ENCODE results near the gene GMDS. TPM values are rescaled to one million over a fixed set of nuclear protein-coding genes. Genes with fewer than 3 reads are reported as not detected.

GMDS gene
- total RNA-seq, 4 donors from 2014 or later, result 9.5 to 32.8 (median 22.4) TPM

DNA sequence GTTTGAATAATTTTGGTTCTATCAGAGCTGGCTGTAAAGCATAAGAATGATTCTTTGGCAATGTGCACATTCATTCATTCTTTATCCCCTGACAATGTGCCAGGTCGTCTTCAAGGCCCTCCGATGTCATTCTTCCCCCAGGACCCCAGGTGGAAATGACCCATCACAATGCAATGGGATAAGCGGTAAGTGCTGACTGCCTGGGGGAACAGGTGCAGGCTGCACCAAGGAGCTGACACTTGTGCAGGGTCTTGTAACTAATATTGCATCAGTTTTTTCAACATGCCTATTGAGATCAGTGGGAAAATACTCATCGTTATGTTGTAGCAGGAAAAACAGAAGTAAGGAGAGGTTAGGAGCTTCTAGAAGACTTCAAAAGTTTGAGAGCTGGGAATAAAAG is 530.1 kb downstream of the GMDS start:
- WGBS, 2 donors, result 87 to 90% methylated on average over 4 of the region's 4 CpGs
- intact Hi-C loops (cut with DNase I), result no loop called here
- Histone ChIP-seq H3K27me3 (no peaks in the 10 kb centered on the region), H3K4me3 (replicated peaks in 1 of 3) (no peak overlapping the region), H3K36me3 (no peaks in the 10 kb centered on the region), H3K4me1 (no peaks in the 10 kb centered on the region), H3K27ac (no peak overlapping the region), H3K9me3 (no peaks in the 10 kb centered on the region)
- no peak for DNase-seq
- TF ChIP-seq, protein P1, sequence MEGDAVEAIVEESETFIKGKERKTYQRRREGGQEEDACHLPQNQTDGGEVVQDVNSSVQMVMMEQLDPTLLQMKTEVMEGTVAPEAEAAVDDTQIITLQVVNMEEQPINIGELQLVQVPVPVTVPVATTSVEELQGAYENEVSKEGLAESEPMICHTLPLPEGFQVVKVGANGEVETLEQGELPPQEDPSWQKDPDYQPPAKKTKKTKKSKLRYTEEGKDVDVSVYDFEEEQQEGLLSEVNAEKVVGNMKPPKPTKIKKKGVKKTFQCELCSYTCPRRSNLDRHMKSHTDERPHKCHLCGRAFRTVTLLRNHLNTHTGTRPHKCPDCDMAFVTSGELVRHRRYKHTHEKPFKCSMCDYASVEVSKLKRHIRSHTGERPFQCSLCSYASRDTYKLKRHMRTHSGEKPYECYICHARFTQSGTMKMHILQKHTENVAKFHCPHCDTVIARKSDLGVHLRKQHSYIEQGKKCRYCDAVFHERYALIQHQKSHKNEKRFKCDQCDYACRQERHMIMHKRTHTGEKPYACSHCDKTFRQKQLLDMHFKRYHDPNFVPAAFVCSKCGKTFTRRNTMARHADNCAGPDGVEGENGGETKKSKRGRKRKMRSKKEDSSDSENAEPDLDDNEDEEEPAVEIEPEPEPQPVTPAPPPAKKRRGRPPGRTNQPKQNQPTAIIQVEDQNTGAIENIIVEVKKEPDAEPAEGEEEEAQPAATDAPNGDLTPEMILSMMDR (IDR thresholded peaks at IDR 0.05), result no peak
- TF ChIP-seq POLR2A (IDR thresholded peaks at IDR 0.05), result no peak

DNA sequence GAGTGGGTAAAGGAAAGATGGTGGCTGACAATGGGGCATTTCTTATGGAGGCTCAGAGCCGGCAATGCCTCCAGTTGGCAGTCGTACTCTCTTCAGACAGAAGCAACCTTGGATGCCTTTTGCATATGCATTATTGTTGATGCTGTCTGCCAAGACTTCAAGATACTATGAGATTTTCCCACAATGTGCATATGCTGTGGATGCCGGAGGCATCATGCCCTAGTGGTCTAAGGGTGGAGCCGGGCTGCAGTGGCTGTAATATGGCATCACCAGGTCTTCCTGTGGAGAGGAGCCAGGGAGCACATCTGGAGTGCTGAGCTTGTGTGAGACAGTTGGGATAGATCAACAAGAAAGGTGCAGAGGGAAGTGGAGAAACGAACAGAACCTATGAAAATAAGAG is 530.8 kb downstream of the GMDS start:
- no peak overlapping the region for H3K4me3 ChIP-seq (replicated peaks in 1 of 3)
- H3K27me3 ChIP-seq, result no peaks in the 10 kb centered on the region
- no peak for TF ChIP-seq POLR2A (IDR thresholded peaks at IDR 0.05)
- TF ChIP-seq, protein P1 (IDR thresholded peaks at IDR 0.05), result no peak
- H3K36me3 ChIP-seq, result no peaks in the 10 kb centered on the region
- no peak for DNase-seq
- no peak overlapping the region for H3K27ac ChIP-seq
- 92 to 96% methylated on average over 5 of the region's 5 CpGs for WGBS, 2 donors
- no peaks in the 10 kb centered on the region for H3K9me3 ChIP-seq
- intact Hi-C loops (cut with DNase I), result no loop called here
- peaks cover 0 to 4% of the 10 kb centered on the region in 2 donors for H3K4me1 ChIP-seq

DNA sequence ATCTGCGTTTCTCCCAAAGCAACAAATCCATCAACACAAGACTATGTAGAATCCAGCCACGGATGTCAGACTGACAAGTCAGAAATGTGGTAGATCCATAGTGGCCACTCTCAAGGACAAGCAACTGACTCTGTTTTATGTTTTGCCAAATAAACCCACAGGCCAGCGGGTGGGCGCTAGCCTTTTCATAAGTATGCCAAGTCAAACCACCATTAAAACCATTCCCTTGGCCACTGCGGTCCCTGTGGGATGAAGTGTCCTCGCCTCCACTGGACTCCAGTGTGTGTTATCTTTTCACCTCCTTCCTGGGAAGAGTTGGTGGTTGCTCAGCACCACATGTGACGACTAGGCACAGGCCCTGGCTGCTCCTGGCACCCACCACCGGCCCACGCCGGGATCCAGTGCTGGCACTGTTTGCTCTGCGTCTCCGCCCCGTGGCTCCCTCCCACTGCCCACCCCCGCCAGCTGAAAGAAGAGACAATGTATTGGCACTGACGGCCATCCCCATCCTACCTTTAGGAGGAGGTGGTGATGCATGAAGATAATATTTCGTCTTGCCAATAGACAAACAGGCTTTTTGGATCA is 532.3 kb downstream of the GMDS start:
- TF ChIP-seq POLR2A (IDR thresholded peaks at IDR 0.05), result no peak
- TF ChIP-seq, protein P1 (IDR thresholded peaks at IDR 0.05), result no peak
- DNase-seq, result no peak
- H3K4me1 ChIP-seq, result peaks cover 8 to 18% of the 10 kb centered on the region in 2 donors
- no peaks in the 10 kb centered on the region for H3K27me3 ChIP-seq
- WGBS, 2 donors, result 91 to 92% methylated on average over 16 of the region's 16 CpGs
- intact Hi-C loops (cut with DNase I), result no loop called here
- H3K27ac ChIP-seq, result no peak overlapping the region
- H3K36me3 ChIP-seq, result no peaks in the 10 kb centered on the region
- no peaks in the 10 kb centered on the region for H3K9me3 ChIP-seq
- H3K4me3 ChIP-seq (replicated peaks in 1 of 3), result no peak overlapping the region

DNA sequence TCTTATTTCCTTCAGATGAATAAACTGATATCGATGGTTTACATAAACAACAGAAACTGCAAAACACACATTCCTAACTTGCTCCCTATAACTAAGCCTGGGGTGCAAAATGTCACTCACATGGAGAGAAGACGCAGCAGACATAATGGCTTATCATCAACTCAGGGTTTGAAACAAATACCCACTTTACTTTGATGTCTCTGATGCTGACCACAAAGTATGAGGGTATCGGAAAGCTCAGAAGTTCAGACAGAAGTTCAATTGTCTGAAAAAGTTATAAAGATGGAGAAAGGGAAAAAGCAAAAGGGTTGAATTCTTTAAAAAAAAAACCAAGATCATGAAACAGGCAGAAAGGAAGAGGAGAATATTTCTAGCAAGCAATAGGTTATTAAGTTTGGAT is 533.0 kb downstream of the GMDS start:
- H3K4me3 ChIP-seq (replicated peaks in 1 of 3), result no peak overlapping the region
- intact Hi-C loops (cut with DNase I), result no loop called here
- H3K4me1 ChIP-seq, result peaks cover 14 to 25% of the 10 kb centered on the region in 2 donors
- TF ChIP-seq, protein P1 (IDR thresholded peaks at IDR 0.05), result no peak
- no peak for TF ChIP-seq POLR2A (IDR thresholded peaks at IDR 0.05)
- H3K36me3 ChIP-seq, result no peaks in the 10 kb centered on the region
- 81 to 85% methylated on average over 3 of the region's 3 CpGs for WGBS, 2 donors
- no peaks in the 10 kb centered on the region for H3K27me3 ChIP-seq
- H3K27ac ChIP-seq, result no peak overlapping the region
- DNase-seq, result no peak
- H3K9me3 ChIP-seq, result no peaks in the 10 kb centered on the region

DNA sequence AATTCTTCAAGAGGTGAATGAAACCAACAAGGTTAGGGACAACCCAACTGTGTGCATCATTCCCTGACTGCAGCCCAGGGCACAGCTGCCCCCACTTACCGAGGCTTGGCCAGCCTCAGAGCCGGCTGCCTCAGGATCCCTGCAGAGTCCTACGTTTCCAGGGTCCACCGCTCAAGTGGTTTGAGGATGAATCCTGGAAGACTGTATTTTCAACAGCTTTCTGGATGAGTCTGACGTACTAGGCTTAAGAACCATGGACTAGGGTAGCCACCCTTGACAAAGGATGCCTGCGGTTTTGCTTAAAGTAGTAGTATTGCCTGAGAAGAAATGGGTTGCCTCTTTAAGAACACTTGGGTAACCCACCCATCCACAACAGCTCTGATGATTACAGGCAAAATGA is 534.3 kb downstream of the GMDS start:
- H3K27ac ChIP-seq, result no peak overlapping the region
- H3K27me3 ChIP-seq, result no peaks in the 10 kb centered on the region
- H3K4me1 ChIP-seq, result peaks cover 17 to 29% of the 10 kb centered on the region in 2 donors
- no peak for DNase-seq
- H3K4me3 ChIP-seq (replicated peaks in 1 of 3), result no peak overlapping the region
- no peaks in the 10 kb centered on the region for H3K9me3 ChIP-seq
- H3K36me3 ChIP-seq, result no peaks in the 10 kb centered on the region
- WGBS, 2 donors, result 78 to 97% methylated on average over 5 to 6 of the region's 6 CpGs
- TF ChIP-seq POLR2A (IDR thresholded peaks at IDR 0.05), result no peak
- intact Hi-C loops (cut with DNase I), result no loop called here
